Activated CD4-positive, CD25-positive, alpha-beta regulatory T cell (primary cell): Measurements from ENCODE around the gene SLC26A3.

Experiments
- DNase-seq, 4 experiments: peaks; one replicate each; lab custom pipeline; 2025; lab: John Stamatoyannopoulos, UW

Gene SLC26A3

DNA sequence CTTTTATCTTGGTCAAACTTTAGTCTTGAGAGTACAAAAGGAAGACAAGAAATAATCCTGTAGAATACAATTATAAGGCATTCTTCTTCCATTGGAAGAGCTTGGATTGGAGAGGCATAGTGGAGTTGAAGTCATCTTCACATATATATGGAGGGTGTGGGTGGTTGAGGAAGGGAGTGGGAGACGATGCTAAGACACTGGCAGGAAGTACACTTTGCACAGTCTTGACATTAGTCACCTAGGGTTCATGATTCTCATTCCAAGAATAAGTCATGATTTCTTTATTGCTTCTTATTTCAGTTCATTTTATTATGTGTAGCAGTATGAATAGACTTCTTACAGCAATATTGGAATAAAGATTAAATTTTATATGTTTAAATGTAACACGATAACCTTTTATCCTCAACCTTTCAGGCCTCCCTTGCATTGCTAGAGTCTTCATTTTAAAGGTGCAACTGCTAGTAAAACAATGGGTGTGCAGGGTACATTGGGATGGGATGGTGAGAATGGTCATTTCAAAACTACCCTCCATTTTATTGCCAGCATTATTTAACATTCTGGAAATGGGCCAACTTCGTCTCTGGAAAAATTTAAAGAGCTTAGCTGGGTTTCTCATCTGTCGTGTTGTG lies 12.3 kb upstream of the SLC26A3 start:
- DNase-seq: no peak

- DNase-seq: no peak
These were observed 10.5 kb upstream of the SLC26A3 start for GRCh38 chr7:107813524-107813923.

DNA sequence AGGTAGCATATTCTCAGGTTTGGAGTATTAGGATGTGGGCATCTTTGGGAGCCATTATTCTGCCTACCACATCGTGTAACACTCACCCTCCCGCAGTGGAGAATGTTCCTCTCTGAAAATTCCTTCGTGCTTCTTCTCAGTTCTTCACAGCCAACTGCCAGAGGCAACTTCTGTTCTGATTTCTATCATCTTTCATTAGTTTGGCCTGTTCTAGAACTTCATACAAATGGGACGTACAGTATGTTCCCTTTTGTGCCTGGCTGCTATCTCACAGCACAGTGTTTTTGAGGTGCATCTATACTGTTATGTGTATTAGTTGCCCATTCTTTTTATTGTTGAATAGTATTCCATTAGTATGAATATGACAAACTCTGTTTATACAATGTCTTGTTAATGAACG lies 8.9 kb upstream of the SLC26A3 start:
- DNase-seq: no peak

- DNase-seq: no peak
These were observed 7.6 kb upstream of the SLC26A3 start for GRCh38 chr7:107810626-107811025.

DNA sequence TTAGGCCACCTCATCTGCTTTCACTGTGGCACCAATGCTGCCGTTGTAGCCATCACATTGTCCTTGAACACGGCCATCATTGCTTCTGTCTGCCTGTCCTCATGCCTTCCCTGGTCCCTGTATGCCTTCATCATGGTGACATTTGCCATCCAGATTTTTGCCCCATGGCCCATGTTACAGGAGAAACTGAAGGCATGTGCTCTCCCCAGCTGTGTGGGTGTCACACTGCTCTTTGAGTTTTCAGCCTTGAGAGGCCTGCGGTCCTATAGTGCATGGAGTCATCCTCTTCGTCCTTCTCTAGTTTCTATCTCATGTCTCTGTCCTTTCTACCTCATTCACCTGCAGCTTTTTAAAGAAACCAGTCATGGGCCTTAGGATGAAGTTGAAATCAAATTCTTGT lies 6.2 kb upstream of the SLC26A3 start:
- DNase-seq: no peak

GRCh38 chr7:107799647-107800264 lies 3.3 kb downstream of the SLC26A3 start:
- DNase-seq: no peak

DNA sequence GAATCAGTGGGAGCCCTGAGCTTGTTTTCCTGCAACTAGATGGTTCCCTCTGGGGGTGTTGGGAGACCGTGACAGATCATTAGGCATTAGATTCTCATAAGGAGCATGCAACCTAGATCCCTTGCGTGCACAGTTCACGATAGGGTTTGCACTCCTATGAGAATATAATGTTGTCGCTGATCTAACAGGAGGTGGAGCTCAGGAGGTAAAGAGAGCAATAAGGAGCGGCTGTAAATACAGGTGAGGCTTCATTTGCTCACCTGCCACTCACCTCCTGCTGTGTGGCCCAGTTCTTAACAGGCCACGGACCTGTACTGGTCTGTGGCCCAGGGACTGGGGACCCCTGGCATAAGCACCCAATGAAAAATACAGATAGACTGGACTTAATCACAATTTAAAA lies 10.7 kb downstream of the SLC26A3 start:
- no peak for DNase-seq

GRCh38 chr7:107789647-107790046 lies 13.4 kb downstream of the SLC26A3 start:
- no peak for DNase-seq

DNA sequence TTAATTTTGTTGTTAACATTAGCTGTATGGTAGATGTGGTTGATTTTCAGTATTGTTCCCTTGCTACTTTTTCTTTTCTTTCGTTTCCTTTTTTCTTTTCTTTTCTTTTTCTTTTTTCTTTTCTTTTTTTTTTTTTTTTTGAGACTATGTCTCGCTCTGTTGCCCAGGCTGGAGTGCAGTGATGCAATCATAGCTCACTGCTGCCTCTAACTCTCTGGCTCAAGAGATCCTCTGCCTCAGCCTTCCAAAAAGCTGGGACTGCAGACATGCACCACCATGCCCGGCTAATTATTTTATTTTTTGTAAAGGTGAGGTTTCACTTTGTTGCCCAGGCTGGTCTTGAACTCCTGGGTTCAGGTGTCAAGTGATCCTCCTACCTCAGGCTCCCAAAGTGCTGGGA lies 14.4 kb downstream of the SLC26A3 start:
- no peak for DNase-seq

- DNase-seq: no peak
These were observed 14.8 kb downstream of the SLC26A3 start for GRCh38 chr7:107788216-107788615.

GRCh38 chr7:107785926-107786325 lies 17.1 kb downstream of the SLC26A3 start:
- DNase-seq: no peak

GRCh38 chr7:107785170-107785569 lies 17.9 kb downstream of the SLC26A3 start:
- DNase-seq: no peak

DNA sequence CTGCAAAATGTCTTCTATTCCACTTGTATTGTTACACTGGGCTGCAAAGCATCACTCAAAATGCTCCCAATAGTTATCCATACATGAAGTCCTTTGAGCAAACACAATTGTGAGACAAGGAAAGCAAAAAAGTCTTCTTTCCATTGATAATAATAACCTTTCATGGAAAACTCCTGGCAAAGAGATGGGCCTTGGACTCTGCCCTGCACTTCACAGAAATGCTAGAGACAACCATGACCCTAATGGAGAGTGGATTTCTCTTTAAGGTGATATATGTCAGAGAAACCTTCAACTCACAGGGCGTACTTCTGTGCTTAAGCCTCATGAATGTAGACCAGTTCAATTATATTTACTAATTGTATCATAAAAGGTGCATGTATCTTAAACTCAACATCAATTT lies 19.4 kb downstream of the SLC26A3 start:
- DNase-seq: no peak

GRCh38 chr7:107782374-107782773 lies 20.6 kb downstream of the SLC26A3 start:
- no peak for DNase-seq

- no peak for DNase-seq
These were observed 23.4 kb downstream of the SLC26A3 start for GRCh38 chr7:107779647-107780099.

- no peak for DNase-seq
These were observed 24.7 kb downstream of the SLC26A3 start for GRCh38 chr7:107778283-107778682.

- DNase-seq: no peak
These were observed 25.3 kb downstream of the SLC26A3 start for GRCh38 chr7:107777702-107778101.

GRCh38 chr7:107773027-107773426 lies 30.0 kb downstream of the SLC26A3 start:
- DNase-seq: no peak

DNA sequence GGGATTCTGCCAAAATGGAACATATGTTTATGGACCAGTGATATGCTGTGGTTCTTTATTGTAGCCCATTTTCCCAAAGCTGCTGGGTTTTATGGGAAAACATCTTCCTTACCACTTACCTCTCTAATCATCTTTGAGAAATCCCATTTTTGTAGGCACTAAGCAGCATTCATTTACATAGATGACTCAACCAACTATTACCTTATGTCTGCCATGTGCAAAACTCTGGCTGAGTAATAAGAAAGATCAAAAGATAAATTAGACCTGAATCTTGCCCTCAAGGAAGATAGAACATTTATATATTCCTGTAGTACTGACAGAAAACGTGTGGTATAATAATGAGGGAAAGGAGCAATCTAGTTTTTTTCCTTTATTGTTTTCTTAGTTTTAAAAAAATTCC lies 34.8 kb downstream of the SLC26A3 start:
- DNase-seq: no peak

- DNase-seq: no peak
These were observed 35.6 kb downstream of the SLC26A3 start for GRCh38 chr7:107767391-107767790.

DNA sequence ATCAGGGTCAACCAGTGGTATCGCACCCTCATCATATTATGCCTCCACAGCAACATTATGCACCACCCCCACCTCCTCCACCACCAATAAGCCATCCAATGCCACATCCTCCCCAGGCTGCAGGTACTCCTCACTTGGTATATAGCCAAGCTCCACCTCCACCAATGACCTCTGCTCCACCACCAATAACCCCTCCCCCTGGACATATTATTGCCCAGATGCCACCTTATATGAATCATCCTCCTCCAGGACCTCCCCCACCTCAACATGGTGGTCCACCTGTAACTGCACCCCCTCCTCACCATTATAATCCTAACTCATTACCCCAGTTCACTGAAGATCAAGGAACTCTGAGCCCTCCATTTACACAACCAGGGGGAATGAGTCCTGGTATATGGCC lies 44.4 kb downstream of the SLC26A3 start:
- DNase-seq: no peak

- DNase-seq: no peak
These were observed 48.4 kb downstream of the SLC26A3 start for GRCh38 chr7:107754642-107755041.

- DNase-seq: no peak
These were observed 51.9 kb downstream of the SLC26A3 start for GRCh38 chr7:107751113-107751512.

- DNase-seq: no peak
These were observed 57.0 kb downstream of the SLC26A3 start for GRCh38 chr7:107746006-107746405.
